Astrocyte of the cerebellum (primary cell): ENCODE results near the gene RCVRN.

Experiments used
- DNase-seq: peaks from one replicate; pipeline ENCODE4 v3.0.0-alpha.2; 2011; ENCODE audit warnings: low read depth
- H3K4me3 ChIP-seq: 2 replicates; pipeline ENCODE4 v1.5.1; 2011; ENCODE audit warnings: mild to moderate bottlenecking, low read depth, low read length, moderate library complexity
- in situ Hi-C: cut with HindIII; loops from 2 replicates; pipeline ENCODE4 v1.10.0; 2017; ENCODE audit warnings: low sequenced_read_pairs
- TF ChIP-seq, protein P1 (sequence below): IDR thresholded peaks from 2 replicates; pipeline ENCODE4 v1.5.1; 2012; ENCODE audit warnings: low read length, low read depth, moderate library complexity, mild to moderate bottlenecking; ENCODE audit errors: missing control alignments

The RCVRN gene

DNA sequence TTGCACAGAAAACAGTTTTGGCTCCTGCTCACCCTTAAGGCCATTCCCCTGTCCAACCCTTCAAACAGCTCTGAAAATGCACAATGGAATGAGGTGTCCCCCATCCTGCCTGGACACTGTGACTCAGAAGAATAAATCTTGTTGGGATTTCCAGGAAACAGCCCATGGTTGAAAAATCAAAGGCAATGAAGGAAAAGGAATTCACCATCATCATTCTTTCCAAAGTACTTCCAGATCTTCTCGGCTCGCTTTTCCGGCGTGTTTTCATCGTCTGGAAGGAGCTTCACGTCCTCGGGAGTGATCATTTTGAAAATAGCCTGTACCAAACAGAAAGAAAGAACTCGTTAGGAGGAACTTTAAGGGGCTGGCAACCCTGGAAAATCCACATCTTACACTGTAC lies 4.3 kb downstream of the RCVRN start:
- DNase-seq: peak; percentile 43
- in situ Hi-C loops: no loop called here

DNA sequence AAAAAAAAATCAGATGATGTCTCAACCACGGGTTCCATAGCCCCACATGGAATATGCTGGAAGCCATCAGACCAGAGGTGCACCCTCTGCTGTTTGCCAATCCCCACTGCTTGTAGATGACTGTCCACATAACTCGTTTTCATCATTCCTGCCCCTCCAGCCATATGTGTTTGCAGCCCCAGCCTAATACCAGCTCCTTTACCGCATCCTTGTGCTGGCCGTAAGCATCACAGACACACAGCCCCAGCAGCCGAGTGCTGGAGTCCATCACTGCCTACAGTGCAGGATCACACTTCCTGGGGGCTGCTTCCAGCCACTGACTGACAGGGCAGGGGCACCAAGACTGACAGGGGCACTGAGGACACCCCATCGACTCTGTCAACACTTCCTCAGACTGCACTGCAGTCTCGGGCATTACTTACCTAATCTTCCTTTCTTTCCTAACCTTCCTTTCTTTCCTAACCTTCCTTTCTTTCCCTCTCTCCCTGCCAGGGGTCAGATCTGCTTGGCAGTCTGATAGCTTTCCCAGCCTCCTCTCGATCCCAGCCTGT lies 5.0 kb downstream of the RCVRN start:
- TF ChIP-seq, protein P1, sequence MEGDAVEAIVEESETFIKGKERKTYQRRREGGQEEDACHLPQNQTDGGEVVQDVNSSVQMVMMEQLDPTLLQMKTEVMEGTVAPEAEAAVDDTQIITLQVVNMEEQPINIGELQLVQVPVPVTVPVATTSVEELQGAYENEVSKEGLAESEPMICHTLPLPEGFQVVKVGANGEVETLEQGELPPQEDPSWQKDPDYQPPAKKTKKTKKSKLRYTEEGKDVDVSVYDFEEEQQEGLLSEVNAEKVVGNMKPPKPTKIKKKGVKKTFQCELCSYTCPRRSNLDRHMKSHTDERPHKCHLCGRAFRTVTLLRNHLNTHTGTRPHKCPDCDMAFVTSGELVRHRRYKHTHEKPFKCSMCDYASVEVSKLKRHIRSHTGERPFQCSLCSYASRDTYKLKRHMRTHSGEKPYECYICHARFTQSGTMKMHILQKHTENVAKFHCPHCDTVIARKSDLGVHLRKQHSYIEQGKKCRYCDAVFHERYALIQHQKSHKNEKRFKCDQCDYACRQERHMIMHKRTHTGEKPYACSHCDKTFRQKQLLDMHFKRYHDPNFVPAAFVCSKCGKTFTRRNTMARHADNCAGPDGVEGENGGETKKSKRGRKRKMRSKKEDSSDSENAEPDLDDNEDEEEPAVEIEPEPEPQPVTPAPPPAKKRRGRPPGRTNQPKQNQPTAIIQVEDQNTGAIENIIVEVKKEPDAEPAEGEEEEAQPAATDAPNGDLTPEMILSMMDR: no peak
- no peak overlapping the region for H3K4me3 ChIP-seq
- in situ Hi-C loops: no loop called here
- DNase-seq: no peak

More for the DNA sequence above, 4.3 kb downstream of the RCVRN start:
- TF ChIP-seq, protein P1: no peak
- no peak overlapping the region for H3K4me3 ChIP-seq

DNA sequence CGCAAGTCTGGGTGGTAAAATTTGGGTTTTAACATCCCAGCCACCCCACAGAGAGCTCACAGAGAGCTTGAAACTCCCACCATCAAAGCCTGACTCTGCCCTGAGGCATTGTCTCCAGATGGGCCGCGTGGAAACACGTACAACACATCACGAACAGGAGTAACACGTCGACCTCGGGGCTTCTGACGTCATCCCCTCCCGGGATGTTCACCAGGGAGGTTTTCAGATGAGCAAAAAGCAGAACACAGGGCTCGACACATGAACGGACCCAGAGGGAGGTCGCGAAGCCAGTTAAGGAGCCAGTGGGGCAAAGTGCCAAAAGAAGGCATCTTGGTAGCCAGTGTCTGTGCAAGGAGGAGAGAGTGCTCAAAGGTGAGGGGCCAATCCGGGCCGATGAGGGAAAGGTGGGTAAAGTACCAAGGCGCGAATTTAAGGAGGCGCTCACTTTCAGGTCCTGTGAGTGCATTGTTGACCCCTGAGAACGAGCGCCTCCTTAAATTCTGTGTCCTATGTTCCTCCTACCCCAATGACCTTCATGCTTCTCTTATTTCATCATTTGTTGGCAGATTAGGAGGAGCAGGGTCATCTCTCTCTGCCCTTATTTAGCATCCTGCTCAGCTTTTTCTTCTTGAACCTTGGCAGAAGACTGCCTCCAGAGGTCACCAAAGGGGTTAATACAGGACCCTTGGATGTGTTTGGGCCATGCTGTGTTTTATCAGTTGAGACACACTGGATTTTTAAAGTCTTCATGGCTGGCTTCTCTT lies 5.6 kb downstream of the RCVRN start:
- in situ Hi-C loops: no loop called here
- TF ChIP-seq, protein P1: no peak
- no peak overlapping the region for H3K4me3 ChIP-seq
- no peak for DNase-seq

DNA sequence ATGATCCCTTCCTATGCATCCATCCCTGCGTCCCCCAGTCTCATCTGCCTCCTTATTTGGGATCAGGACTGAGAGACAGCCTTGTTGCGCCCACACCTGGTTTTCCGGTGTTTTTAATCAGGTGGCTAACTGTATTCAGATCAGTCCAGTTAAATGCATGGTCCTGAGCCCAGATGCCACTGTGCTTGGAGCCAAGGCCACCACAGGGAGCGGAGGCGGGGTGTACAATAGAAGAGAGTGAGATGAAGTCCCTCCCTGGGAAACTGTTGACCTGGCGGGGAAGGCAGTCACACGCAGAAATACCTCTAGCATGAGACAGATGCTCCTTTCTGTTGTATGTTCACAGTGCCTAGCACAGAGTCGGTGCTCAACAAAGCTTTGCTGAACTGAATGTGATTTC lies 6.3 kb downstream of the RCVRN start:
- no peak for DNase-seq
- TF ChIP-seq, protein P1: no peak
- in situ Hi-C loops: no loop called here
- no peak overlapping the region for H3K4me3 ChIP-seq

DNA sequence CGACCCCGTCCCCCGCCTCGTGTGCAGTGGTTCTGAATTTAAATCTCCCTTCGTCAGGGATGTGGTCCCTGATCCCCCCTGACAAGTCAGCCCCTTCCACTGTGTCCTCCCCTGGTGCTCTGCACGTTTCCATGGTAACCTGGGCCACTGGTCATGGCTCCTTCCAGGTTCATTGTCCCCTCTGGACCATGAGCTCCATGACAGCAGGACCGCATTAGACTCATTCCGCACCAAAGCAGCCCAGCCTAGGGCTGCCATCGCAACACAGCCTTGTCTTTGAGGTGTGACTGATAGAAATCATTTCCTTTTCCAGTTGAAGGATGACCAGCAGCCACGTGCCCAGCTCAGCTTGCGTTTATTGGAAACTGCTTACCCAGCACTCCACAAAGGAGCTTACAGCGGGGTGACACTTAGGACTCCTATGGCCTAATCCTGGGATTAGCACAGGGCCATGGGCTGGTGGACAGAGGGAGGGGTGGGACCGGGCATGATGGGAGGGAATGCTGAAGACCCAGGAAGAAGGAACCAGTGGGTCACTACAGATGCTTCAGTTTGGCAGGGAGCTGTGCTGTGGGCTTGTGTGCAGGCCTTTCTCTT lies 7.6 kb downstream of the RCVRN start:
- H3K4me3 ChIP-seq: no peak overlapping the region
- TF ChIP-seq, protein P1: no peak
- in situ Hi-C loops: no loop called here
- DNase-seq: no peak

DNA sequence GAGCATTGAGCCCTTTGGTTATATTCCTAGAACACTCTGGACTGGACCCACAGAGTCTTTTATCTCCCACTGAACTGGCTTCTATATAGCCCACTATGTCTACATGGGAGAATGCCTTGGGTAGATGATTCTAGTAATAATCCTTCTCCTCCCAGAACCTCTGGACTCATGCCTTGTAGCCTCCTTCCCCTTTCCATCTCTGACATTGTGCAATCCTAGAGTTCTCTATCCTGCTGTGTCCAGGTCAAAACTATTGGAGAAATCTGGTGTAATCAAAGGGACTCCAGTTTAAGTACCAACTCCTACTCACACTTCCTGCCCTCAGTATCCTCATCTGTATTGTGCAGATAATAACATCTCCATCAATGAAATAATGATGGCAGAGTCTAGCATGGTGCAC lies 9.1 kb downstream of the RCVRN start:
- TF ChIP-seq, protein P1: no peak
- H3K4me3 ChIP-seq: no peak overlapping the region
- in situ Hi-C loops: no loop called here
- no peak for DNase-seq
